ENCODE results near the gene EPM2AIP1. TPM values are rescaled to one million over a fixed set of nuclear protein-coding genes. Genes with fewer than 3 reads are reported as not detected.
A peak's percentile ranks its signal among the peaks of the same experiment; 100 is the strongest.

EPM2AIP1 gene
- total RNA-seq, 1 donor from 2014 or later: 15.3 TPM

GRCh38 chr3:36960502-36960901 is 32.4 kb downstream of the EPM2AIP1 start:
- no peak for DNase-seq (ENCODE audit: low spot score)
- Mint-ChIP-seq H3K9me3 (ENCODE audit: unreplicated experiment) (no peaks in the 10 kb centered on the region), H3K27me3 (ENCODE audit: unreplicated experiment) (no peaks in the 10 kb centered on the region), H3K4me1 (ENCODE audit: unreplicated experiment) (no peaks in the 10 kb centered on the region), H3K27ac (ENCODE audit: unreplicated experiment) (no peak overlapping the region), H3K36me3 (ENCODE audit: low read depth, unreplicated experiment) (no peaks in the 10 kb centered on the region), H3K4me3 (ENCODE audit: unreplicated experiment) (no peak overlapping the region)
- TF ChIP-seq, protein P1, sequence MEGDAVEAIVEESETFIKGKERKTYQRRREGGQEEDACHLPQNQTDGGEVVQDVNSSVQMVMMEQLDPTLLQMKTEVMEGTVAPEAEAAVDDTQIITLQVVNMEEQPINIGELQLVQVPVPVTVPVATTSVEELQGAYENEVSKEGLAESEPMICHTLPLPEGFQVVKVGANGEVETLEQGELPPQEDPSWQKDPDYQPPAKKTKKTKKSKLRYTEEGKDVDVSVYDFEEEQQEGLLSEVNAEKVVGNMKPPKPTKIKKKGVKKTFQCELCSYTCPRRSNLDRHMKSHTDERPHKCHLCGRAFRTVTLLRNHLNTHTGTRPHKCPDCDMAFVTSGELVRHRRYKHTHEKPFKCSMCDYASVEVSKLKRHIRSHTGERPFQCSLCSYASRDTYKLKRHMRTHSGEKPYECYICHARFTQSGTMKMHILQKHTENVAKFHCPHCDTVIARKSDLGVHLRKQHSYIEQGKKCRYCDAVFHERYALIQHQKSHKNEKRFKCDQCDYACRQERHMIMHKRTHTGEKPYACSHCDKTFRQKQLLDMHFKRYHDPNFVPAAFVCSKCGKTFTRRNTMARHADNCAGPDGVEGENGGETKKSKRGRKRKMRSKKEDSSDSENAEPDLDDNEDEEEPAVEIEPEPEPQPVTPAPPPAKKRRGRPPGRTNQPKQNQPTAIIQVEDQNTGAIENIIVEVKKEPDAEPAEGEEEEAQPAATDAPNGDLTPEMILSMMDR (IDR thresholded peaks at IDR 0.05; ENCODE audit: unreplicated experiment): peak; percentile 17

GRCh38 chr3:36959821-36960220 is 33.1 kb downstream of the EPM2AIP1 start:
- no peak for DNase-seq (ENCODE audit: low spot score)
- Mint-ChIP-seq H3K4me1 (ENCODE audit: unreplicated experiment) (no peaks in the 10 kb centered on the region), H3K9me3 (ENCODE audit: unreplicated experiment) (no peaks in the 10 kb centered on the region), H3K36me3 (ENCODE audit: low read depth, unreplicated experiment) (no peaks in the 10 kb centered on the region), H3K4me3 (ENCODE audit: unreplicated experiment) (no peak overlapping the region), H3K27me3 (ENCODE audit: unreplicated experiment) (no peaks in the 10 kb centered on the region), H3K27ac (ENCODE audit: unreplicated experiment) (no peak overlapping the region)
- TF ChIP-seq, protein P1 (IDR thresholded peaks at IDR 0.05; ENCODE audit: unreplicated experiment): no peak

DNA sequence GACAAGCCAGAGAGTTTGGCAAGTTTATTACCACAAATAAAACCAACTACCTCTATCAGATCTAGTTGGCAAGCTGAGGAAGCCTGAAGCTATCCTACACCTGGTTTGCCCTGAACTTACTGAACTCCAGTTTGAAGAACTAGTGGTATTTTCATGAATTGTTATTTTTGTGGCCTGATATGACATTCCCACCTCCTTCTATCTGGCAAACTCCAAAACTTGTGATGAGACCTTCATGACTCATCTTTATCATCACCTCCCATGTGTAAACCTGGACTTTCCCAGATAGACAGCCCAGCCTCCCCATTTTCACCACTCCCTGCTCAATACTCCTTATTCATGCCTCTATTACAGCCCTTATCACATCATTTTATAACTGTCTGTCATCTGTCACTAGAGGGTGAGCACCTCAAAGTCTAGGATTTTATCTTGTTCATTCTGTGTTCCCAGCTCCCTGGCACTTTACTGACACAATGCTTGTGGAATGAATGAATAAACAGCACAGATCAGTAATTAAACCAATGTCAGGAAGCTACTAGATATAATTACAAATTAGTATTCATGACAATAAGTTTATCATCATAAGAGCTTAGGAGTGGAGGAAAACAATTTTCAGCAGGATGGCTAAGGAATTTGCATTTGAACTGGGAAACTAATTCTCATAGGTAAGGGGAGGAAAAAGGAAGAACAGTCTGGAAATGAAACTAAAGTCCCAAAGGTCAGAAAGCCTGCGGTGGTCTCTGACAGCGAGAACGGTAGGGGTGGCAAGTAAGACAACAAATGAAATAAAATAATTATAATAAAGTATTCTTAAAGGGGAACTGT is 34.9 kb downstream of the EPM2AIP1 start:
- Mint-ChIP-seq H3K9me3 (ENCODE audit: unreplicated experiment) (no peaks in the 10 kb centered on the region), H3K4me3 (ENCODE audit: unreplicated experiment) (no peak overlapping the region), H3K4me1 (ENCODE audit: unreplicated experiment) (no peaks in the 10 kb centered on the region), H3K27ac (ENCODE audit: unreplicated experiment) (peak overlapping the region; percentile 9), H3K36me3 (ENCODE audit: low read depth, unreplicated experiment) (no peaks in the 10 kb centered on the region), H3K27me3 (ENCODE audit: unreplicated experiment) (no peaks in the 10 kb centered on the region)
- TF ChIP-seq, protein P1 (IDR thresholded peaks at IDR 0.05; ENCODE audit: unreplicated experiment): no peak
- DNase-seq (ENCODE audit: low spot score): no peak

- Mint-ChIP-seq H3K36me3 (ENCODE audit: low read depth, unreplicated experiment) (no peaks in the 10 kb centered on the region), H3K9me3 (ENCODE audit: unreplicated experiment) (no peaks in the 10 kb centered on the region), H3K27me3 (ENCODE audit: unreplicated experiment) (no peaks in the 10 kb centered on the region), H3K4me1 (ENCODE audit: unreplicated experiment) (no peaks in the 10 kb centered on the region), H3K4me3 (ENCODE audit: unreplicated experiment) (no peak overlapping the region), H3K27ac (ENCODE audit: unreplicated experiment) (no peak overlapping the region)
- no peak for DNase-seq (ENCODE audit: low spot score)
- TF ChIP-seq, protein P1 (IDR thresholded peaks at IDR 0.05; ENCODE audit: unreplicated experiment): peak; percentile 31
Measured at GRCh38 chr3:36957063-36957462, 35.9 kb downstream of the EPM2AIP1 start.

- Mint-ChIP-seq H3K27me3 (ENCODE audit: unreplicated experiment) (no peaks in the 10 kb centered on the region), H3K36me3 (ENCODE audit: low read depth, unreplicated experiment) (no peaks in the 10 kb centered on the region)
Measured at GRCh38 chr3:36956155-36956554, 36.8 kb downstream of the EPM2AIP1 start.

More at GRCh38 chr3:36956155-36956554, 36.8 kb downstream of the EPM2AIP1 start:
- Mint-ChIP-seq H3K27ac (ENCODE audit: unreplicated experiment) (no peak overlapping the region), H3K9me3 (ENCODE audit: unreplicated experiment) (no peaks in the 10 kb centered on the region), H3K4me1 (ENCODE audit: unreplicated experiment) (no peaks in the 10 kb centered on the region), H3K4me3 (ENCODE audit: unreplicated experiment) (no peak overlapping the region)
- DNase-seq (ENCODE audit: low spot score): no peak
- TF ChIP-seq, protein P1 (IDR thresholded peaks at IDR 0.05; ENCODE audit: unreplicated experiment): no peak
